GM12878 (cell line): ENCODE results near the gene EFCAB11. TPM values are rescaled to one million over a fixed set of nuclear protein-coding genes. Genes with fewer than 3 reads are reported as not detected.

Experiments used
- ATAC-seq: fragments of 200-7000 bp; cut with Tn5 transposase; 3 replicates; pipeline ENCODE4 v1.9.1; 2020; ENCODE audit warnings: mild to moderate bottlenecking, moderate library complexity
- BruUV-seq: library from RNA; stranded (reverse); fragments of 400-500 nt; replicated peaks from 2 replicates; lab custom pipeline; 2021; lab: Mats Ljungman, UMichigan
- CTCF ChIA-PET: fragments of 300-600 bp; sonication (Branson Sonifier 250); formaldehyde crosslinking; extraction: SDS; loops from one replicate; lab custom pipeline; 2021; ENCODE audit warnings: inconsistent platforms; lab: Yijun Ruan, JAX
- POLR2A ChIA-PET: fragments of 350-600 bp; formaldehyde crosslinking; extraction: SDS; loops from one replicate; lab custom pipeline; 2021; ENCODE audit warnings: inconsistent platforms; lab: Charles Lee
- RAD21 ChIA-PET: fragments of 300-600 bp; sonication (Branson Sonifier 250); formaldehyde crosslinking; loops from one replicate; lab custom pipeline; 2023; ENCODE audit warnings: antibody characterized with exemption; ENCODE audit not compliant: unreplicated experiment; lab: Charles Lee
- SMC1A ChIA-PET: fragments of 300-600 bp; sonication (Branson Sonifier 250); formaldehyde crosslinking; loops from one replicate; lab custom pipeline; 2023; ENCODE audit not compliant: unreplicated experiment, uncharacterized antibody; lab: Charles Lee
- DNase-seq: peaks from one replicate; pipeline ENCODE4 v3.0.0-alpha.2; 2011; ENCODE audit warnings: low read depth, low spot score
- FAIRE-seq: peaks from 3 replicates; lab custom pipeline; 2011; peaks lifted over from hg19 to GRCh38; lab: Jason Lieb, UNC
- H2AFZ ChIP-seq: 2 replicates; pipeline ENCODE4 v1.6.0; 2011; ENCODE audit warnings: low read depth, low read length, control low read depth; ENCODE audit not compliant: control insufficient read depth
- H3K27ac ChIP-seq: 2 replicates; pipeline ENCODE4 v1.5.1; 2011; ENCODE audit warnings: control low read depth; ENCODE audit not compliant: control insufficient read depth, insufficient read depth
- H3K27me3 ChIP-seq, 2 experiments: replicated peaks in 1 of 2; 2 replicates each; pipeline versions ENCODE4 v1.6.0 to v1.6.1; 2011; ENCODE audit warnings: low read length in 1 of 2; ENCODE audit not compliant: control insufficient read depth in 2 of 2, insufficient read depth in 2 of 2
- H3K36me3 ChIP-seq, 2 experiments: 2 replicates each; pipeline ENCODE4 v1.5.1; 2011; ENCODE audit warnings: low read length in 1 of 2; ENCODE audit not compliant: control insufficient read depth in 2 of 2, insufficient read depth in 2 of 2
- H3K4me1 ChIP-seq: 2 replicates; pipeline ENCODE4 v1.6.1; 2011; ENCODE audit warnings: mild to moderate bottlenecking, low read length, moderate library complexity, mixed read lengths; ENCODE audit not compliant: control insufficient read depth, insufficient read depth
- H3K4me2 ChIP-seq: 2 replicates; pipeline ENCODE4 v1.6.0; 2011; ENCODE audit warnings: control low read depth; ENCODE audit not compliant: control insufficient read depth, insufficient read depth
- H3K4me3 ChIP-seq: fragments of 200-600 bp; sonication (generic); 2 replicates; pipeline ENCODE4 v1.5.1; 2016
- H3K79me2 ChIP-seq: 2 replicates; pipeline ENCODE4 v1.6.0; 2011; ENCODE audit warnings: low read length; ENCODE audit not compliant: control insufficient read depth, insufficient read depth
- H3K9ac ChIP-seq: 2 replicates; pipeline ENCODE4 v1.8.0; 2011; ENCODE audit warnings: low read length, control low read depth, mixed read lengths; ENCODE audit not compliant: control insufficient read depth, insufficient read depth
- H3K9me3 ChIP-seq: replicated peaks from 3 replicates; pipeline ENCODE4 v1.5.1; 2011; ENCODE audit warnings: mild to moderate bottlenecking, low read length; ENCODE audit not compliant: control insufficient read depth, insufficient read depth
- H4K20me1 ChIP-seq: 2 replicates; pipeline ENCODE4 v1.6.0; 2011; ENCODE audit not compliant: control insufficient read depth, insufficient read depth
- CTCF ChIP-seq, 3 experiments: IDR thresholded peaks in 2 of 3; conservative IDR thresholded peaks in 1 of 3; 2 replicates each; pipeline ENCODE4 v1.5.1; 2011; ENCODE audit warnings: low read depth in 3 of 3, low read length in 3 of 3, mild to moderate bottlenecking in 3 of 3, control low read depth in 2 of 3, moderate library complexity in 2 of 3, inconsistent platforms in 1 of 3, mixed read lengths in 1 of 3; ENCODE audit not compliant: control insufficient read depth in 2 of 3, insufficient read depth in 1 of 3; ENCODE audit errors: extremely low read depth in 1 of 3
- FOS ChIP-seq: IDR thresholded peaks from 3 replicates; pipeline ENCODE4 v1.6.1; 2011; ENCODE audit warnings: borderline replicate concordance; ENCODE audit not compliant: insufficient read length; ENCODE audit errors: extremely low read depth
- FOXK2 ChIP-seq: fragments of 450-650 bp; IDR thresholded peaks from 2 replicates; pipeline ENCODE4 v1.6.1; 2017; ENCODE audit warnings: mild to moderate bottlenecking, moderate library complexity
- HDGF ChIP-seq: fragments of 450-650 bp; IDR thresholded peaks from 2 replicates; pipeline ENCODE4 v1.6.1; 2016; ENCODE audit warnings: antibody characterized with exemption
- KDM1A ChIP-seq: fragments of 200-600 bp; sonication (generic); IDR thresholded peaks from 2 replicates; pipeline ENCODE4 v1.6.1; 2016; ENCODE audit warnings: borderline replicate concordance
- NFYA ChIP-seq: IDR thresholded peaks from 2 replicates; pipeline ENCODE4 v1.6.1; 2011; ENCODE audit warnings: low read depth, mild to moderate bottlenecking, low read length, improper control_type of control experiment, borderline replicate concordance
- PKNOX1 ChIP-seq: fragments of 450-650 bp; IDR thresholded peaks from 2 replicates; pipeline ENCODE4 v1.6.1; 2016; ENCODE audit warnings: mild to moderate bottlenecking
- TAF1 ChIP-seq: IDR thresholded peaks from 2 replicates; pipeline ENCODE4 v1.6.1; 2011; ENCODE audit warnings: mild to moderate bottlenecking, low read depth, low read length, borderline replicate concordance
- TARDBP ChIP-seq: IDR thresholded peaks from 2 replicates; pipeline ENCODE4 v1.6.1; 2016; ENCODE audit warnings: borderline replicate concordance
- WGBS: methylation state at CpG from one replicate; pipeline ENCODE4 v1.1.6; 2016; ENCODE audit warnings: low lambda C conversion rate; ENCODE audit not compliant: insufficient replicate concordance, insufficient coverage; ENCODE audit errors: missing lambda C conversion rate; 5-methylcytosine and 5-hydroxymethylcytosine counted together
- in situ Hi-C: fragments of 300-500 bp; cut with MboI; formaldehyde crosslinking; loops from 9 replicates; pipeline ENCODE4 v1.14.3; 2018; ENCODE audit warnings: mixed read lengths
- intact Hi-C: fragments of 100-400 bp; cut with micrococcal nuclease; formaldehyde crosslinking; loops from one replicate; pipeline ENCODE4 v1.14.2; 2022; ENCODE audit not compliant: unreplicated experiment
- polyA plus RNA-seq, 11 experiments: library from polyadenylated mRNA; depleted of rRNA in 4 of 11; unstranded in 6 of 11; stranded (reverse) in 5 of 11; fragments of >200 nt; fragmentation: Nextera tagmentation in 4 of 11; fragmentation: Illumina TruSeq in 1 of 11; extraction: Ambion mirVana in 4 of 11; extraction: Trizol in 1 of 11; gene quantifications; 1 replicate in 1 of 11; 2 replicates in 10 of 11; pipeline versions ENCODE4 v1.2.1 to v1.2.3, GENCODE V29; 2011 to 2016; ENCODE audit warnings: inconsistent platforms in 2 of 11, missing spikeins in 2 of 11, low read depth in 1 of 11
- total RNA-seq, 4 experiments: library from RNA; depleted of rRNA in 3 of 4; stranded (reverse); fragments of >200 nt in 3 of 4; fragmentation: Illumina TruSeq in 1 of 4; extraction: Trizol in 1 of 4; gene quantifications; 2 replicates each; pipeline versions ENCODE4 v1.2.1 to v1.2.3, GENCODE V29; 2013 to 2021
- TF ChIP-seq, protein P1 (sequence below): IDR thresholded peaks from 2 replicates; pipeline ENCODE4 v1.6.1; 2012; ENCODE audit warnings: low read depth, low read length, improper control_type of control experiment

EFCAB11 gene
- total and polyA plus RNA-seq, 10 of the 15 experiments (the other 5 are each of a cell fraction or from before 2014, with no cell fraction given), result 8.6 to 37.4 (median 18.0) TPM

DNA sequence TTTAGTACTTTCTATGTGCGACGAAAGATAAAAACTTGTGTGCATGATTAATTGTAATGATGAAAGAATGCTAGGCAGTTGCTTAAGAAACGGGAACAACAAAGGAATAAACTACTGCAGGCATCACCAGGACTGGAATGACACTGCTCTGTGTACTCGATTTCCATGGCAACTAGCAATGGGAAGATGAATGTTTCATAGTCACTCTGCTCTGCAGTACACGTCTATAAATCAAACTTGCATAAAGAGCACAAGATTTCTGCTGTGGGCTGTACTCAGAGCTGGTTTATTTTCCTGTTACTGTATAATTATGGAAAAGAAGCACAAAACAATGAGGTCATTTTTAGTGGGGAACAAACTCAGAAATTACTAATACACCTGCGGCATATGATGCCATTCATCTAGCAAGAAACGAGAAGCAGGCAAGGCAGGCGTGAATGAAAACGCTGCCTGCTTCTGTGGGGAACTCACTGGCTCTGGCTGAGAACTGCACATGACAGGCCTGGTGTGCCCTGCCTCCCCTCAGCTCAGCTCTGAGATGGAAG, 41.8 kb downstream of the EFCAB11 start:
- Histone ChIP-seq H2AFZ (no peak overlapping the region), H3K27me3 (no peaks in the 10 kb centered on the region), H3K9ac (no peak overlapping the region)
- in situ Hi-C loops, result loop anchor here (5.0 kb wide), 1 partner anchor 870 kb away; no protein-coding TSS in a partner anchor
- intact Hi-C loops, result no loop called here
- BruUV-seq, result no TSS peak
- no peak for DNase-seq
- CTCF ChIA-PET, result interaction anchor here (1.5 to 1.7 kb wide), 2 partner anchors 871 to 886 kb away, joined by 8 read pairs; no protein-coding TSS in a partner anchor
- FAIRE-seq, result no peak
- SMC1A ChIA-PET, result interaction anchor here (1.0 to 2.5 kb wide), 5 partner anchors 10 to 884 kb away, joined by 3 to 10 read pairs (median 4); no protein-coding TSS in a partner anchor
- POLR2A ChIA-PET, result no interaction called here
- TF ChIP-seq HDGF (no peak), TARDBP (no peak), PKNOX1 (no peak), FOS (no peak), NFYA (no peak), CTCF (IDR thresholded peaks at IDR 0.05 in 2 of 3, conservative IDR thresholded peaks at IDR 0.05 in 1 of 3; ENCODE audit: control insufficient read depth in 2 of 3, extremely low read depth in 1 of 3, insufficient read depth in 1 of 3, low read depth in 3 of 3, low read length in 3 of 3) (no peak), KDM1A (no peak), TAF1 (no peak), FOXK2 (no peak)
- TF ChIP-seq, protein P1, sequence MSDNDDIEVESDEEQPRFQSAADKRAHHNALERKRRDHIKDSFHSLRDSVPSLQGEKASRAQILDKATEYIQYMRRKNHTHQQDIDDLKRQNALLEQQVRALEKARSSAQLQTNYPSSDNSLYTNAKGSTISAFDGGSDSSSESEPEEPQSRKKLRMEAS, result no peak
- TF ChIP-seq, all 136 proteins: peak for 0
- H3K4me3 ChIP-seq, result no peak overlapping the region
- no peak overlapping the region for H3K27ac ChIP-seq
- RAD21 ChIA-PET, result interaction anchor here (1.2 kb wide), 1 partner anchor 872 kb away, joined by 4 read pairs; no protein-coding TSS in a partner anchor
- H3K4me2 ChIP-seq, result no peak overlapping the region
- H3K9me3 ChIP-seq, result no peaks in the 10 kb centered on the region
- H3K79me2 ChIP-seq, result no peaks in the 10 kb centered on the region
- no peaks in the 10 kb centered on the region for H3K36me3 ChIP-seq
- no peaks in the 10 kb centered on the region for H3K4me1 ChIP-seq
- WGBS, result 66% methylated on average over 9 of the region's 9 CpGs
- no peak for ATAC-seq
- no peaks in the 10 kb centered on the region for H4K20me1 ChIP-seq
